B cell (primary cell): ENCODE data around the gene EFCAB8. TPM values are rescaled to one million over a fixed set of nuclear protein-coding genes. Genes with fewer than 3 reads are reported as not detected.
"Not testable (repeated sequence)": the region's sequence is repeated elsewhere in the genome, so short reads cannot be mapped to it uniquely, and the experiment has no call there.

Experiments
- ATAC-seq: fragments of 200-7000 bp; cut with Tn5 transposase; one replicate; pipeline ENCODE4 v1.10.0; 2021; ENCODE audit warnings: low read depth, mild to moderate bottlenecking, moderate number of reproducible peaks, moderate library complexity
- CTCF ChIA-PET: fragments of 350-600 bp; sonication (Branson Sonifier 250); formaldehyde crosslinking; loops from one replicate; lab custom pipeline; 2021; ENCODE audit warnings: antibody characterized with exemption, inconsistent platforms; lab: Charles Lee
- POLR2A ChIA-PET: fragments of 350-600 bp; sonication (Branson Sonifier 250); formaldehyde crosslinking; loops from one replicate; lab custom pipeline; 2021; ENCODE audit warnings: antibody characterized with exemption; lab: Charles Lee
- DNase-seq: peaks from one replicate; pipeline ENCODE4 v3.0.0; 2013
- H2AFZ ChIP-seq: 2 replicates; pipeline ENCODE4 v1.6.1; 2012; ENCODE audit warnings: mild to moderate bottlenecking, low read depth, low read length; ENCODE audit not compliant: insufficient read depth, poor library complexity, severe bottlenecking
- H3K27ac ChIP-seq, 2 donors: 1 replicate in 1 of 2; 2 replicates in 1 of 2; pipeline ENCODE4 v1.5.1; 2012 to 2013; ENCODE audit warnings: low read length in 2 of 2, mild to moderate bottlenecking in 2 of 2, moderate library complexity in 1 of 2
- H3K27me3 ChIP-seq, 4 experiments: fragments of 200-600 bp in 1 of 4; sonication (generic) in 1 of 4; replicated peaks in 1 of 4; 1 replicate in 2 of 4; 2 replicates in 2 of 4; pipeline versions ENCODE4 v1.6.1 to v1.7.0; 2013 to 2016; ENCODE audit warnings: low read length in 3 of 4, mild to moderate bottlenecking in 2 of 4, mixed read lengths in 1 of 4, moderate library complexity in 1 of 4; ENCODE audit not compliant: insufficient read depth in 4 of 4, control insufficient read depth in 3 of 4; ENCODE audit errors: control extremely low read depth in 1 of 4
- H3K36me3 ChIP-seq, 2 experiments: replicated peaks in 1 of 2; 1 replicate in 1 of 2; 2 replicates in 1 of 2; pipeline versions ENCODE4 v1.6.1 to v1.7.1; 2013; ENCODE audit warnings: low read length in 1 of 2; ENCODE audit not compliant: insufficient read depth in 2 of 2, control insufficient read depth in 1 of 2; ENCODE audit errors: control extremely low read depth in 1 of 2, extremely low read depth in 1 of 2
- H3K4me1 ChIP-seq, 2 donors: fragments of 200-600 bp in 1 of 2; sonication (generic) in 1 of 2; 1 replicate in 1 of 2; 2 replicates in 1 of 2; pipeline versions ENCODE4 v1.5.1 to v1.6.1; 2013 to 2017; ENCODE audit warnings: low read length in 2 of 2; ENCODE audit not compliant: control insufficient read depth in 2 of 2, insufficient read depth in 2 of 2
- H3K4me2 ChIP-seq: replicated peaks from 2 replicates; pipeline ENCODE3; 2012; ENCODE audit warnings: mild to moderate bottlenecking, low read depth, low read length; ENCODE audit not compliant: poor library complexity, severe bottlenecking
- H3K4me3 ChIP-seq, 5 experiments: fragments of 200-600 bp in 1 of 5; sonication (generic) in 1 of 5; 1 replicate in 3 of 5; 2 replicates in 2 of 5; pipeline versions ENCODE4 v1.5.1 to v1.7.0; 2011 to 2016; ENCODE audit warnings: low read length in 4 of 5, mild to moderate bottlenecking in 4 of 5, low read depth in 2 of 5, control low read depth in 1 of 5, moderate library complexity in 1 of 5; ENCODE audit not compliant: insufficient read depth in 1 of 5; ENCODE audit errors: control extremely low read depth in 1 of 5, extremely low read depth in 1 of 5
- H3K79me2 ChIP-seq: fragments of 200-600 bp; sonication (generic); one replicate; pipeline ENCODE4 v1.6.0; 2016; ENCODE audit warnings: low read length; ENCODE audit not compliant: control insufficient read depth, insufficient read depth
- H3K9ac ChIP-seq: fragments of 200-600 bp; sonication (generic); 2 replicates; pipeline ENCODE4 v1.6.1; 2017; ENCODE audit warnings: mild to moderate bottlenecking, low read length, moderate library complexity
- H3K9me3 ChIP-seq, 3 donors: one replicate each; pipeline versions ENCODE4 v1.6.1 to v1.7.1; 2013; ENCODE audit warnings: low read length in 2 of 3; ENCODE audit not compliant: control insufficient read depth in 2 of 3, insufficient read depth in 1 of 3; ENCODE audit errors: control extremely low read depth in 1 of 3
- H4K20me1 ChIP-seq: 2 replicates; pipeline ENCODE4 v1.6.0; 2012; ENCODE audit warnings: mild to moderate bottlenecking, low read length; ENCODE audit not compliant: insufficient read depth, control insufficient read depth, poor library complexity, severe bottlenecking
- H3K27ac Mint-ChIP-seq: one replicate; pipeline ENCODE4 v1.8.0; 2021; ENCODE audit warnings: mixed read lengths
- H3K27me3 Mint-ChIP-seq: one replicate; pipeline ENCODE4 v1.8.0; 2021; ENCODE audit warnings: mixed read lengths
- H3K4me1 Mint-ChIP-seq: one replicate; pipeline ENCODE4 v1.8.0; 2021; ENCODE audit warnings: mixed read lengths
- H3K4me3 Mint-ChIP-seq: one replicate; pipeline ENCODE4 v1.8.0; 2021; ENCODE audit warnings: mixed read lengths
- H3K9me3 Mint-ChIP-seq: one replicate; pipeline ENCODE4 v1.8.0; 2022; ENCODE audit warnings: mixed read lengths; ENCODE audit not compliant: insufficient read depth
- CTCF ChIP-seq: fragments of 200-600 bp; IDR thresholded peaks from one replicate; pipeline ENCODE4 v1.8.0; 2022; ENCODE audit warnings: antibody characterized with exemption, mild to moderate bottlenecking
- EZH2 ChIP-seq: IDR thresholded peaks from 2 replicates; pipeline ENCODE4 v1.6.1; 2012; ENCODE audit warnings: borderline replicate concordance, low read depth, mild to moderate bottlenecking, moderate library complexity, low read length; ENCODE audit not compliant: insufficient read depth, poor library complexity, severe bottlenecking
- WGBS: methylation state at CpG from one replicate; pipeline ENCODE4 v1.1.5; 2013; ENCODE audit warnings: missing lambda C conversion rate; ENCODE audit not compliant: insufficient coverage; 5-methylcytosine and 5-hydroxymethylcytosine counted together
- intact Hi-C: fragments of 100-400 bp; cut with micrococcal nuclease; formaldehyde crosslinking; loops from one replicate; pipeline ENCODE4 v1.10.0; 2022
- polyA plus RNA-seq: library from polyadenylated mRNA; depleted of rRNA; stranded (reverse); fragments of >200 nt; gene quantifications from 2 replicates; pipeline ENCODE4 v1.2.3, GENCODE V29; 2012
- total RNA-seq, 2 donors: library from RNA; stranded (reverse); fragments of 120-200 nt in 1 of 2; gene quantifications; 1 replicate in 1 of 2; 2 replicates in 1 of 2; pipeline versions ENCODE4 v1.2.3 to v1.2.4, GENCODE V29; 2013 to 2022

EFCAB8 gene
- total and polyA plus RNA-seq, 2 donors (not counting 1 experiment from before 2014, with no cell fraction given): 0.72 to 2.3 TPM

GRCh38 chr20:32945710-32946221 is 87.0 kb downstream of the EFCAB8 start:
- Histone ChIP-seq H3K4me3 (no peak overlapping the region), H3K27ac (no peak overlapping the region), H3K27me3 (no peaks in the 10 kb centered on the region), H3K79me2 (no peaks in the 10 kb centered on the region), H3K4me1 (no peaks in the 10 kb centered on the region), H2AFZ (no peak overlapping the region), H4K20me1 (no peaks in the 10 kb centered on the region), H3K9ac (no peak overlapping the region), H3K4me2 (no peak overlapping the region), H3K9me3 (peaks cover 0 to 7% (median 0%) of the 10 kb centered on the region in 3 donors), H3K36me3 (no peaks in the 10 kb centered on the region)
- ATAC-seq (no peak), DNase-seq (no peak)
- POLR2A ChIA-PET: no interaction called here
- Mint-ChIP-seq H3K4me3 (no peak overlapping the region), H3K9me3 (peaks cover 3% of the 10 kb centered on the region), H3K4me1 (no peaks in the 10 kb centered on the region), H3K27ac (no peak overlapping the region), H3K27me3 (peaks cover 15% of the 10 kb centered on the region)
- TF ChIP-seq EZH2 (no peak), CTCF (no peak)
- WGBS: 73% methylated on average over 2 of the region's 4 CpGs
- CTCF ChIA-PET: no interaction called here
- intact Hi-C loops: no loop called here

DNA sequence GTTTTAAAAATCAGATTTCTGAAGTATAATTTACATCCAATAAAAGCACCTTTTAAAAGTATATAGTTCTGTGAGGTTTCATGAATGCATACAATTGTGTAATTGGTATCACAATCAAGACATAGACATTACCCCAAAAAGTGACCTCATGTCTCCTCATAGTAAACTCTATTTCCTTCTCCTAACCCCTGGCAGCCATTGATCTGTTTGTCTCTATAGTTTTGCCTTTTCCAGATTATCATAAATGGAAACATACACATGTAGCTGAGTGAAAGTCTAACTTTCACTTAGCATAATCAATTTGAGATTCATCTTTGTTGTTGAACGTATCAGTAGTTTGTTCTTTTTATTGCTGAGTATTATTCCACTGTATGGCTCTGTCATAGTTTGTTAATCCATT is 87.9 kb downstream of the EFCAB8 start:
- ChIA-PET CTCF (no interaction called here), POLR2A (no interaction called here)
- Mint-ChIP-seq H3K4me1 (no peaks in the 10 kb centered on the region), H3K27ac (no peak overlapping the region), H3K9me3 (peaks cover 3% of the 10 kb centered on the region), H3K27me3 (peaks cover 12% of the 10 kb centered on the region), H3K4me3 (no peak overlapping the region)
- Histone ChIP-seq H3K27me3 (no peaks in the 10 kb centered on the region), H3K4me3 (no peak overlapping the region), H3K4me1 (no peaks in the 10 kb centered on the region), H3K4me2 (no peak overlapping the region), H4K20me1 (no peaks in the 10 kb centered on the region), H3K9ac (no peak overlapping the region), H2AFZ (no peak overlapping the region), H3K9me3 (peaks cover 0 to 7% (median 0%) of the 10 kb centered on the region in 3 donors), H3K36me3 (no peaks in the 10 kb centered on the region), H3K79me2 (no peaks in the 10 kb centered on the region), H3K27ac (no peak overlapping the region)
- ATAC-seq (no peak), DNase-seq (no peak)
- intact Hi-C loops: no loop called here
- TF ChIP-seq EZH2 (no peak), CTCF (no peak)
- no CpG with 5 or more reads among the region's 1 CpG for WGBS

DNA sequence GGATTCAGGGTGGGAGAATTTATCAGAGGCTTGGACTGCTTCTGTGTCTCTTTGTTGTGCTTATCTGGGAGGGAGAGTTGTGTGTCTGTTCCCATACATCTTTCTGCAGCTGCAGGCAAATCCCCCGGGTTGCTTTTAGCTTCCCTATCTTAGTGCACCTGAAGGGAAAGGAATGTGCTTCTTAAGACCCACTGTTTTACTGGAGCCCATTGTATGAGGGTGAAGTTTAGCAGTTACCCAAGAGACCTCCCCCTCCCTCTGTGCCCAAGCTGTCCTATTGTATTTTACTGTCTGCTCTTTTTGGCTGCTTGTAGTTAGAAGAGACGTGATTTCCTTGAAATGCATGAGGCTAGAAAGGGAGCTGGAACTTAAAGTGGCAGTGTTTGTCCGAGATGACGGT is 91.8 kb downstream of the EFCAB8 start:
- H2AFZ ChIP-seq, H3K36me3 ChIP-seq, H3K4me3 Mint-ChIP-seq, H3K9me3 ChIP-seq, H3K27me3 ChIP-seq, intact Hi-C loops, POLR2A ChIA-PET, H3K27ac ChIP-seq, H3K79me2 ChIP-seq, H3K4me1 Mint-ChIP-seq, ATAC-seq, DNase-seq, H4K20me1 ChIP-seq, H3K9ac ChIP-seq, H3K4me1 ChIP-seq, H3K4me2 ChIP-seq, H3K4me3 ChIP-seq, H3K27ac Mint-ChIP-seq, CTCF ChIA-PET, H3K9me3 Mint-ChIP-seq: not testable (repeated sequence)
- WGBS: no CpG with 5 or more reads among the region's 4 CpGs
- H3K27me3 Mint-ChIP-seq: peaks cover 12% of the 10 kb centered on the region
